ENCODE measurements around the gene NUDT14.

GRCh38 chr14:105198588-105198987 lies 17.5 kb upstream of the NUDT14 start:
- TF ChIP-seq CTCF (IDR thresholded peaks at IDR 0.05), result no peak
- no peak for TF ChIP-seq POLR2A (IDR thresholded peaks at IDR 0.05)

Data from lower leg skin (tissue), 3 donors.